Osteocyte (in vitro differentiated cells): ENCODE data around the gene TXLNB. TPM values are rescaled to one million over a fixed set of nuclear protein-coding genes. Genes with fewer than 3 reads are reported as not detected.

Source experiments
- DNase-seq: peaks from one replicate; pipeline ENCODE4 v3.0.0; 2021; ENCODE audit warnings: mixed read lengths; ENCODE audit not compliant: unreplicated experiment; ENCODE audit errors: extremely low spot score
- H3K27ac Mint-ChIP-seq: one replicate; pipeline ENCODE4 v1.8.0; 2021; ENCODE audit warnings: mild to moderate bottlenecking, mixed read lengths; ENCODE audit not compliant: unreplicated experiment
- H3K27me3 Mint-ChIP-seq: one replicate; pipeline ENCODE4 v1.8.0; 2021; ENCODE audit warnings: mixed read lengths; ENCODE audit not compliant: unreplicated experiment
- H3K36me3 Mint-ChIP-seq: one replicate; pipeline ENCODE4 v1.8.0; 2021; ENCODE audit warnings: mixed read lengths; ENCODE audit not compliant: unreplicated experiment
- H3K4me1 Mint-ChIP-seq: one replicate; pipeline ENCODE4 v1.8.0; 2021; ENCODE audit warnings: mixed read lengths; ENCODE audit not compliant: unreplicated experiment
- H3K4me3 Mint-ChIP-seq: one replicate; pipeline ENCODE4 v1.8.0; 2021; ENCODE audit warnings: mild to moderate bottlenecking, moderate library complexity, mixed read lengths; ENCODE audit not compliant: unreplicated experiment
- H3K9me3 Mint-ChIP-seq: one replicate; pipeline ENCODE4 v1.8.0; 2021; ENCODE audit warnings: mixed read lengths; ENCODE audit not compliant: unreplicated experiment
- CTCF ChIP-seq: fragments of 200-600 bp; sonication (generic); IDR thresholded peaks from 2 replicates; pipeline ENCODE4 v1.5.0; 2021; ENCODE audit warnings: antibody characterized with exemption, mild to moderate bottlenecking, moderate library complexity
- total RNA-seq: library from RNA; stranded (reverse); gene quantifications from 2 replicates; pipeline ENCODE4 v1.2.1, GENCODE V29; 2021

The TXLNB gene
- total RNA-seq, 1 donor from 2014 or later = not detected

- H3K4me1 Mint-ChIP-seq = peaks cover 1% of the 10 kb centered on the region
- no peak overlapping the region for H3K27ac Mint-ChIP-seq
- no peaks in the 10 kb centered on the region for H3K36me3 Mint-ChIP-seq
- no peak for TF ChIP-seq CTCF
- H3K27me3 Mint-ChIP-seq = peaks cover 8% of the 10 kb centered on the region
- H3K4me3 Mint-ChIP-seq = no peak overlapping the region
- no peaks in the 10 kb centered on the region for H3K9me3 Mint-ChIP-seq
- no peak for DNase-seq
These were observed 34.5 kb downstream of the TXLNB start for GRCh38 chr6:139257291-139257690.

DNA sequence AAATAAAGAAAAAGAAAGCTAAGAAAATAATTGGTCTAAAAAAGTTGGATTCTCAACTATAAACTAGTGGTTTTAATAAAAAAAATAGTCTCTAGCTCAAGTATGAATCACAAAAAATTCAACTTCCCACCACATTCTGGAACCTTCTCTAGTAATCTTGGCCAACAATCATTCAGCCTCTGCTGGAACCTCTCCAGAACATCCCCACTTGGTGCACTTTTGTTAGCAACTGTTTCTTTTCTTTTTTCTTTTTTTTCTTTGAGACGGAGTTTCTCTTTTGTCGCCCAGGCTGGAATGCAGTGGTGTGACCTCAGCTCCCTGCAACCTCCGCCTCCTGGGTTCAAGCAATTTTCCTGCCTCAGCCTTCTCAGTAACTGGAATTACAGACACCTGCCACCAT is 35.7 kb downstream of the TXLNB start:
- Mint-ChIP-seq H3K9me3 (no peaks in the 10 kb centered on the region), H3K36me3 (no peaks in the 10 kb centered on the region), H3K27me3 (peaks cover 8% of the 10 kb centered on the region), H3K27ac (no peak overlapping the region), H3K4me3 (no peak overlapping the region), H3K4me1 (peaks cover 6% of the 10 kb centered on the region)
- TF ChIP-seq CTCF = no peak
- no peak for DNase-seq

- Mint-ChIP-seq H3K36me3 (no peaks in the 10 kb centered on the region), H3K9me3 (no peaks in the 10 kb centered on the region), H3K4me3 (no peak overlapping the region), H3K27ac (no peak overlapping the region), H3K27me3 (peaks cover 4% of the 10 kb centered on the region), H3K4me1 (peaks cover 10% of the 10 kb centered on the region)
- no peak for DNase-seq
- TF ChIP-seq CTCF = no peak
These were observed 37.6 kb downstream of the TXLNB start for GRCh38 chr6:139254196-139254595.

- no peaks in the 10 kb centered on the region for H3K27me3 Mint-ChIP-seq
- DNase-seq = no peak
- no peaks in the 10 kb centered on the region for H3K9me3 Mint-ChIP-seq
- no peak overlapping the region for H3K27ac Mint-ChIP-seq
- TF ChIP-seq CTCF = no peak
- H3K4me3 Mint-ChIP-seq = no peak overlapping the region
- H3K4me1 Mint-ChIP-seq = peaks cover 10% of the 10 kb centered on the region
- no peaks in the 10 kb centered on the region for H3K36me3 Mint-ChIP-seq
These were observed 38.1 kb downstream of the TXLNB start for GRCh38 chr6:139253656-139254055.

- TF ChIP-seq CTCF = no peak
- Mint-ChIP-seq H3K27ac (no peak overlapping the region), H3K4me1 (peaks cover 10% of the 10 kb centered on the region), H3K4me3 (no peak overlapping the region), H3K27me3 (no peaks in the 10 kb centered on the region), H3K9me3 (no peaks in the 10 kb centered on the region), H3K36me3 (no peaks in the 10 kb centered on the region)
- DNase-seq = no peak
These were observed 40.0 kb downstream of the TXLNB start for GRCh38 chr6:139251691-139252390.
